HT-29 (cell line): ENCODE data around the gene SMLR1. TPM values are rescaled to one million over a fixed set of nuclear protein-coding genes. Genes with fewer than 3 reads are reported as not detected.

ENCODE experiments used
- total RNA-seq: library from RNA; depleted of rRNA; stranded (reverse); fragments of >200 nt; shearing (Covaris generic); gene quantifications from 2 replicates; pipeline ENCODE4 v1.2.3, GENCODE V29; 2014; rRNA removed

Gene SMLR1
- total RNA-seq, 1 experiment from 2014 or later: not detected

Other genes with a start within 250 kb of the SMLR1 start
- gene EPB41L2, start 235.8 kb downstream of the SMLR1 start, total RNA-seq: 1.5 and 9.5 TPM in 2 replicates